GM23338 (cell line): ENCODE data around the gene UTP18. TPM values are rescaled to one million over a fixed set of nuclear protein-coding genes. Genes with fewer than 3 reads are reported as not detected.

Experiments used
- ATAC-seq: fragments of 200-7000 bp; cut with Tn5 transposase; 3 replicates; pipeline ENCODE4 v1.9.1; 2020
- DNase-seq: peaks from one replicate; pipeline ENCODE4 v3.0.0-alpha.2; 2015; ENCODE audit warnings: low spot score
- H2AFZ ChIP-seq: fragments of 200-600 bp; sonication (generic); 2 replicates; pipeline ENCODE4 v1.8.0; 2016; ENCODE audit warnings: antibody characterized with exemption, mild to moderate bottlenecking, moderate library complexity
- H3F3A ChIP-seq: fragments of 200-600 bp; sonication (generic); replicated peaks from 2 replicates; pipeline ENCODE4 v1.8.0; 2017; ENCODE audit warnings: antibody characterized with exemption, mixed run types, low read depth
- H3K27ac ChIP-seq: fragments of 200-600 bp; sonication (generic); 2 replicates; pipeline ENCODE4 v1.6.1; 2016; ENCODE audit warnings: low read depth
- H3K27me3 ChIP-seq: fragments of 200-600 bp; sonication (generic); 2 replicates; pipeline ENCODE4 v1.8.0; 2016; ENCODE audit warnings: mild to moderate bottlenecking, mixed run types, moderate library complexity; ENCODE audit not compliant: insufficient read depth
- H3K36me3 ChIP-seq: fragments of 200-600 bp; sonication (generic); 2 replicates; pipeline ENCODE4 v1.8.0; 2016; ENCODE audit warnings: mild to moderate bottlenecking; ENCODE audit not compliant: insufficient read depth
- H3K4me1 ChIP-seq: fragments of 200-600 bp; sonication (generic); 2 replicates; pipeline ENCODE4 v1.8.0; 2016; ENCODE audit warnings: mild to moderate bottlenecking, moderate library complexity; ENCODE audit not compliant: insufficient read depth
- H3K4me2 ChIP-seq: fragments of 200-600 bp; sonication (generic); 2 replicates; pipeline ENCODE4 v1.7.1; 2017; ENCODE audit warnings: mixed run types
- H3K4me3 ChIP-seq: fragments of 200-600 bp; sonication (generic); 2 replicates; pipeline ENCODE4 v1.6.1; 2016; ENCODE audit warnings: mixed run types
- H3K79me2 ChIP-seq: fragments of 200-600 bp; sonication (generic); replicated peaks from 2 replicates; pipeline ENCODE4 v1.8.0; 2017; ENCODE audit warnings: mild to moderate bottlenecking; ENCODE audit not compliant: insufficient read depth
- H3K9me2 ChIP-seq: fragments of 200-600 bp; sonication (generic); 2 replicates; pipeline ENCODE4 v1.8.0; 2017; ENCODE audit not compliant: insufficient read depth
- H4K20me1 ChIP-seq: fragments of 200-600 bp; sonication (generic); replicated peaks from 2 replicates; pipeline ENCODE4 v1.8.0; 2017; ENCODE audit warnings: mild to moderate bottlenecking; ENCODE audit not compliant: insufficient read depth
- H3K27ac Mint-ChIP-seq: 2 replicates; pipeline ENCODE4 v1.8.0; 2020; ENCODE audit warnings: inconsistent platforms, mild to moderate bottlenecking, moderate library complexity, mixed read lengths
- H3K27me3 Mint-ChIP-seq: 3 replicates; pipeline ENCODE4 v1.8.0; 2022; ENCODE audit warnings: low read depth, mild to moderate bottlenecking, moderate library complexity, mixed read lengths, inconsistent platforms; ENCODE audit not compliant: insufficient read depth, poor library complexity
- H3K36me3 Mint-ChIP-seq: 3 replicates; pipeline ENCODE4 v1.8.0; 2021; ENCODE audit warnings: low read depth, mild to moderate bottlenecking, inconsistent platforms, moderate library complexity, mixed read lengths
- H3K4me1 Mint-ChIP-seq: 3 replicates; pipeline ENCODE4 v1.8.0; 2020; ENCODE audit warnings: mild to moderate bottlenecking, inconsistent platforms, mixed read lengths
- H3K4me3 Mint-ChIP-seq: 3 replicates; pipeline ENCODE4 v1.8.0; 2021; ENCODE audit warnings: moderate library complexity, mild to moderate bottlenecking, inconsistent platforms, mixed read lengths
- H3K9me3 Mint-ChIP-seq: 3 replicates; pipeline ENCODE4 v1.8.0; 2020; ENCODE audit warnings: moderate library complexity, mild to moderate bottlenecking, inconsistent platforms, mixed read lengths
- ETS1 ChIP-seq: IDR thresholded peaks from 2 replicates; pipeline ENCODE4 v1.6.1; 2016; ENCODE audit warnings: antibody characterized with exemption
- EZH2 ChIP-seq: fragments of 200-600 bp; sonication (generic); IDR thresholded peaks from one replicate; pipeline ENCODE4 v1.8.0; 2017; ENCODE audit warnings: antibody characterized with exemption, mild to moderate bottlenecking, low read depth; ENCODE audit not compliant: unreplicated experiment
- NANOG ChIP-seq: IDR thresholded peaks from 2 replicates; pipeline ENCODE4 v1.6.1; 2016; ENCODE audit warnings: antibody characterized with exemption, borderline replicate concordance
- POLR2AphosphoS5 ChIP-seq: IDR thresholded peaks from 2 replicates; pipeline ENCODE4 v1.6.1; 2016; ENCODE audit warnings: antibody characterized with exemption, low read depth
- REST ChIP-seq: IDR thresholded peaks from one replicate; pipeline ENCODE4 v1.6.1; 2018; ENCODE audit warnings: antibody characterized with exemption; ENCODE audit not compliant: unreplicated experiment
- ZNF462 ChIP-seq: fragments of 250-450 bp; sonication (Bioruptor Pico); IDR thresholded peaks from 2 replicates; pipeline ENCODE4 v1.5.0; 2020; ENCODE audit warnings: mild to moderate bottlenecking, moderate library complexity
- polyA plus RNA-seq: library from polyadenylated mRNA; unstranded; fragments of >200 nt; fragmentation: Nextera tagmentation; extraction: Ambion mirVana; gene quantifications from 2 replicates; pipeline ENCODE4 v1.2.1, GENCODE V29; 2016
- total RNA-seq: library from RNA; depleted of rRNA; stranded (reverse); fragments of >200 nt; shearing (Covaris generic); gene quantifications from 2 replicates; pipeline ENCODE4 v1.2.3, GENCODE V29; 2014

Gene UTP18
- total and polyA plus RNA-seq, 2 experiments from 2014 or later, result 79.4 to 87.9 TPM

GRCh38 chr17:51217946-51218345 lies 42.4 kb upstream of the UTP18 start:
- H3K36me3 ChIP-seq, result peaks cover 74% of the 10 kb centered on the region
- H3K9me2 ChIP-seq, result no peaks in the 10 kb centered on the region
- no peak overlapping the region for H3K4me2 ChIP-seq
- Mint-ChIP-seq H3K36me3 (peaks cover 74% of the 10 kb centered on the region), H3K4me1 (no peaks in the 10 kb centered on the region), H3K9me3 (no peaks in the 10 kb centered on the region), H3K4me3 (no peak overlapping the region), H3K27ac (no peak overlapping the region), H3K27me3 (peaks cover 3% of the 10 kb centered on the region)
- DNase-seq, result no peak
- H3K4me1 ChIP-seq, result no peaks in the 10 kb centered on the region
- no peak overlapping the region for H2AFZ ChIP-seq
- no peaks in the 10 kb centered on the region for H3K27me3 ChIP-seq
- H3F3A ChIP-seq, result no peaks in the 10 kb centered on the region
- no peak for ATAC-seq
- peaks cover 13% of the 10 kb centered on the region for H3K79me2 ChIP-seq
- peaks cover 9% of the 10 kb centered on the region; the same call in 1 of the 2 replicates for H4K20me1 ChIP-seq
- no peak overlapping the region for H3K4me3 ChIP-seq
- TF ChIP-seq EZH2, result no peak
- TF ChIP-seq ZNF462 (CRISPR knock-in tag), result no peak
- no peak for TF ChIP-seq POLR2AphosphoS5
- no peak for TF ChIP-seq NANOG
- TF ChIP-seq REST, result no peak
- no peak for TF ChIP-seq ETS1
- no peak overlapping the region for H3K27ac ChIP-seq
